ENCODE data around the gene PTGER1. TPM values are rescaled to one million over a fixed set of nuclear protein-coding genes. Genes with fewer than 3 reads are reported as not detected.
A peak's percentile ranks its signal among the peaks of the same experiment; 100 is the strongest.

The PTGER1 gene
- total and polyA plus RNA-seq, 10 of the 15 experiments (the other 5 are each of a cell fraction or from before 2014, with no cell fraction given), result not detected

DNA sequence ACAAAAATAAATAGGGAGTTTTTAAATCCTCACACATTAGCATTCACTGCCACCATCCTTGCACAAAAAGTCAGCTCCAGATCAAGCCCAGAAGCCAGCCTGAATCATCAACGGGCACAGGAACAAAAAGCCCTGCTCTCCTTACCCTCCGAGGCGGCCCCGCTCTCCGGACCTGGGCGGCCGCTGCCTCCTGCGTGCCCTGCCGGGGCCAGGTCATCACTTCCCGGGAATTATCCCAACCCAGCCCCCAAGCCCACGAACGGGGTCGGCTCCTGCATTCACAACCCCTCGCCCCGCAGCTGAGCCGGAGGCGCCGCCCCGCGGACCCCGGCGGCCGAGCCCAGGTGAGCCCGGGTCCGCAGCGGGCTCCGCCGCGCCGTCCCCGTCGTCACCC, 42.3 kb upstream of the PTGER1 start:
- WGBS (ENCODE audit: insufficient coverage, insufficient replicate concordance, low lambda C conversion rate, missing lambda C conversion rate), result 1% methylated on average over 14 of the region's 32 CpGs
- CTCF ChIA-PET, result interaction anchor here (1.0 to 4.9 kb wide), 5 partner anchors 12 to 57 kb away, joined by 3 to 41 read pairs (median 5); no protein-coding TSS in a partner anchor
- Histone ChIP-seq H3K36me3 (ENCODE audit: control insufficient read depth in 2 of 2, insufficient read depth in 2 of 2, low read length in 1 of 2) (peaks cover 3 to 12% of the 10 kb centered on the region in 2 experiments; a peak in 3 of 4 replicates), H3K27me3 (replicated peaks in 1 of 2; ENCODE audit: control insufficient read depth in 2 of 2, insufficient read depth in 2 of 2, low read length in 1 of 2) (no peaks in the 10 kb centered on the region), H3K4me3 (peak overlapping the region; percentile 95), H3K79me2 (ENCODE audit: control insufficient read depth, insufficient read depth, low read length) (peaks cover 30% of the 10 kb centered on the region), H3K27ac (ENCODE audit: control insufficient read depth, insufficient read depth) (peak overlapping the region; percentile 88), H2AFZ (ENCODE audit: control insufficient read depth, low read depth, low read length) (peak overlapping the region; percentile 16; the same call in 1 of the 2 replicates), H3K9me3 (replicated peaks; ENCODE audit: control insufficient read depth, insufficient read depth, low read length) (no peaks in the 10 kb centered on the region), H4K20me1 (ENCODE audit: control insufficient read depth, insufficient read depth) (peaks cover 3% of the 10 kb centered on the region; the same call in 1 of the 2 replicates), H3K4me2 (ENCODE audit: control insufficient read depth, insufficient read depth) (no peak overlapping the region), H3K9ac (ENCODE audit: control insufficient read depth, insufficient read depth, low read length) (peak overlapping the region; percentile 80), H3K4me1 (ENCODE audit: control insufficient read depth, insufficient read depth, low read length) (peaks cover 9% of the 10 kb centered on the region)
- intact Hi-C loops (cut with micrococcal nuclease; ENCODE audit: unreplicated experiment) (no loop called here), in situ Hi-C loops (cut with MboI) (no loop called here)
- no peak for TF ChIP-seq CBX3 (IDR thresholded peaks at IDR 0.05; ENCODE audit: borderline replicate concordance, low read depth)
- peak; percentile 40; the same call in 1 of the 2 replicates for TF ChIP-seq BACH1 (IDR thresholded peaks at IDR 0.05; ENCODE audit: borderline replicate concordance)
- peak; percentile 19; the same call in 1 of the 2 replicates for TF ChIP-seq JUND (IDR thresholded peaks at IDR 0.05; ENCODE audit: low read depth, low read length)
- DNase-seq (ENCODE audit: low read depth, low spot score) (no peak), FAIRE-seq (no peak), ATAC-seq (no peak)
- no TSS peak for BruUV-seq (replicated peaks)
- POLR2A ChIA-PET, result interaction anchor here (0.6 to 2.7 kb wide), 6 partner anchors 8 to 381 kb away, joined by 3 to 12 read pairs (median 4); partner anchors contain the start of genes ASF1B and TECR
- SMC1A ChIA-PET (ENCODE audit: uncharacterized antibody, unreplicated experiment), result interaction anchor here (1.3 to 1.4 kb wide), 2 partner anchors 12 to 13 kb away, joined by 4 read pairs; no protein-coding TSS in a partner anchor
- RAD21 ChIA-PET (ENCODE audit: unreplicated experiment), result interaction anchor here (1.1 to 1.9 kb wide), 3 partner anchors 85 to 381 kb away, joined by 3 to 5 read pairs (median 3); partner anchors contain the start of genes ASF1B and PKN1

DNA sequence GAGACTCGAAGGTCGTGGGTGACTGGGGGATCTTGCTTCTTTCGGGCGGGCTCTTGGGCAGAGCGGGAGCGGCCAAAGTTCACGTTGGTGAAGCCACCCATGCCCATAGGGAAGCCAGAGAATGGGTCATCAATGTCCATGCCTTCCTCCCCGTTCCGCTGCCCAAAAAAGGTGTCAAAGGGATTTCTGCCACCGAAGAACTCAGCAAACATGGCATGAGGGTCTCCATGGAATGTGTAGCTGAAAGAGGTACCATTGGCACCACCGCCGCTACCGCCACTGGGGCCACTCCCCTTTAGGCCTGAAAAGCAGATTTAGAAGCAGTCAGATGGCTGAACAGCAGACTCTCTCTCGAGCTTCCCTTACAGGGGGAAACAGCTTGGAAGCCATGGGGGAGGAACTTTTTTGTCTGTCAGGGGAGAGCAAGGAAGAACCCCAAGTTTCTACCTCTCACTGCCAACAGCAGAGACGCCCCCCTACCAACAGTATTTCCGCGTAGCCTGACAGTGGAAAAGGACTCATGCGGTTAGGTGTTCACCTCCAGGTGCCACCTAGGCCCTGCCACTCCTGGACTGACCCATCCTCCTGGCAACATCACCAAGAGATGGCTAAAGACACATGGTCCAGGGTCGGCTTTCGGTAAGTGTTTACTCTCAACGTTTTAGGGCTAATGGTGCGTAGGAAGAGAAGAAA, 41.7 kb upstream of the PTGER1 start:
- in situ Hi-C loops (cut with MboI) (no loop called here), intact Hi-C loops (cut with micrococcal nuclease; ENCODE audit: unreplicated experiment) (no loop called here)
- Histone ChIP-seq H3K4me3 (peak overlapping the region; percentile 95), H3K27ac (ENCODE audit: control insufficient read depth, insufficient read depth) (peak overlapping the region; percentile 88), H3K9me3 (replicated peaks; ENCODE audit: control insufficient read depth, insufficient read depth, low read length) (no peaks in the 10 kb centered on the region), H3K36me3 (ENCODE audit: control insufficient read depth in 2 of 2, insufficient read depth in 2 of 2, low read length in 1 of 2) (peaks cover 3 to 12% of the 10 kb centered on the region in 2 experiments; a peak in 3 of 4 replicates), H2AFZ (ENCODE audit: control insufficient read depth, low read depth, low read length) (no peak overlapping the region), H3K79me2 (ENCODE audit: control insufficient read depth, insufficient read depth, low read length) (peaks cover 30% of the 10 kb centered on the region), H4K20me1 (ENCODE audit: control insufficient read depth, insufficient read depth) (peaks cover 3% of the 10 kb centered on the region; the same call in 1 of the 2 replicates), H3K9ac (ENCODE audit: control insufficient read depth, insufficient read depth, low read length) (peak overlapping the region; percentile 80), H3K4me2 (ENCODE audit: control insufficient read depth, insufficient read depth) (peak overlapping the region; percentile 90), H3K27me3 (replicated peaks in 1 of 2; ENCODE audit: control insufficient read depth in 2 of 2, insufficient read depth in 2 of 2, low read length in 1 of 2) (no peaks in the 10 kb centered on the region), H3K4me1 (ENCODE audit: control insufficient read depth, insufficient read depth, low read length) (peaks cover 9% of the 10 kb centered on the region)
- ChIA-PET POLR2A (interaction anchor here (0.6 to 2.7 kb wide), 4 partner anchors 9 to 82 kb away, joined by 3 to 12 read pairs (median 5); partner anchors contain the start of gene TECR), CTCF (interaction anchor here (1.4 to 4.9 kb wide), 3 partner anchors 11 to 57 kb away, joined by 5 to 41 read pairs (median 9); no protein-coding TSS in a partner anchor), RAD21 (ENCODE audit: unreplicated experiment) (interaction anchor here (1.1 to 1.9 kb wide), 3 partner anchors 85 to 380 kb away, joined by 3 to 5 read pairs (median 3); partner anchors contain the start of genes ASF1B and PKN1), SMC1A (ENCODE audit: uncharacterized antibody, unreplicated experiment) (interaction anchor here (0.8 to 1.4 kb wide), 3 partner anchors 11 to 157 kb away, joined by 4 read pairs; no protein-coding TSS in a partner anchor)
- DNase-seq (ENCODE audit: low read depth, low spot score) (no peak), FAIRE-seq (no peak), ATAC-seq (no peak)
- no TSS peak for BruUV-seq (replicated peaks)
- 36% methylated on average over 22 of the region's 22 CpGs for WGBS (ENCODE audit: insufficient coverage, insufficient replicate concordance, low lambda C conversion rate, missing lambda C conversion rate)
- TF ChIP-seq POLR2A (IDR thresholded peaks at IDR 0.05; ENCODE audit: low read depth, low read length), result peak; percentile 65; the same call in 1 of the 2 replicates
- TF ChIP-seq ZNF274 (IDR thresholded peaks at IDR 0.05; ENCODE audit: insufficient read depth, insufficient read length), result no peak
- TF ChIP-seq, protein P1, sequence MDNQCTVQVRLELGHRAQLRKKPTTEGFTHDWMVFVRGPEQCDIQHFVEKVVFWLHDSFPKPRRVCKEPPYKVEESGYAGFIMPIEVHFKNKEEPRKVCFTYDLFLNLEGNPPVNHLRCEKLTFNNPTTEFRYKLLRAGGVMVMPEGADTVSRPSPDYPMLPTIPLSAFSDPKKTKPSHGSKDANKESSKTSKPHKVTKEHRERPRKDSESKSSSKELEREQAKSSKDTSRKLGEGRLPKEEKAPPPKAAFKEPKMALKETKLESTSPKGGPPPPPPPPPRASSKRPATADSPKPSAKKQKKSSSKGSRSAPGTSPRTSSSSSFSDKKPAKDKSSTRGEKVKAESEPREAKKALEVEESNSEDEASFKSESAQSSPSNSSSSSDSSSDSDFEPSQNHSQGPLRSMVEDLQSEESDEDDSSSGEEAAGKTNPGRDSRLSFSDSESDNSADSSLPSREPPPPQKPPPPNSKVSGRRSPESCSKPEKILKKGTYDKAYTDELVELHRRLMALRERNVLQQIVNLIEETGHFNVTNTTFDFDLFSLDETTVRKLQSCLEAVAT (IDR thresholded peaks at IDR 0.05), result peak; percentile 60; the same call in 1 of the 2 replicates
- no peak for TF ChIP-seq TCF7 (IDR thresholded peaks at IDR 0.05; ENCODE audit: borderline replicate concordance)
- no peak for TF ChIP-seq SIX5 (IDR thresholded peaks at IDR 0.05; ENCODE audit: low read depth, low read length, severe bottlenecking)
- TF ChIP-seq ZNF207 (IDR thresholded peaks at IDR 0.05; ENCODE audit: borderline replicate concordance), result no peak
- TF ChIP-seq, protein P2, sequence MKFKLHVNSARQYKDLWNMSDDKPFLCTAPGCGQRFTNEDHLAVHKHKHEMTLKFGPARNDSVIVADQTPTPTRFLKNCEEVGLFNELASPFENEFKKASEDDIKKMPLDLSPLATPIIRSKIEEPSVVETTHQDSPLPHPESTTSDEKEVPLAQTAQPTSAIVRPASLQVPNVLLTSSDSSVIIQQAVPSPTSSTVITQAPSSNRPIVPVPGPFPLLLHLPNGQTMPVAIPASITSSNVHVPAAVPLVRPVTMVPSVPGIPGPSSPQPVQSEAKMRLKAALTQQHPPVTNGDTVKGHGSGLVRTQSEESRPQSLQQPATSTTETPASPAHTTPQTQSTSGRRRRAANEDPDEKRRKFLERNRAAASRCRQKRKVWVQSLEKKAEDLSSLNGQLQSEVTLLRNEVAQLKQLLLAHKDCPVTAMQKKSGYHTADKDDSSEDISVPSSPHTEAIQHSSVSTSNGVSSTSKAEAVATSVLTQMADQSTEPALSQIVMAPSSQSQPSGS (IDR thresholded peaks at IDR 0.05; ENCODE audit: low read length), result no peak
- no peak for TF ChIP-seq NFIC (IDR thresholded peaks at IDR 0.05; ENCODE audit: low read depth, low read length)
- TF ChIP-seq KLF5 (IDR thresholded peaks at IDR 0.05; ENCODE audit: partially characterized antibody), result no peak
- peak; percentile 57; the same call in 1 of the 2 replicates for TF ChIP-seq MXI1 (IDR thresholded peaks at IDR 0.05; ENCODE audit: low read depth, low read length)

Measured in GM12878 (cell line).